Neural progenitor cell (in vitro differentiated cells): ENCODE results near the gene TNF. TPM values are rescaled to one million over a fixed set of nuclear protein-coding genes. Genes with fewer than 3 reads are reported as not detected.

Experiments used
- DNase-seq: peaks from one replicate; pipeline ENCODE4 v3.0.0-alpha.2; 2016; ENCODE audit warnings: low spot score
- H2AFZ ChIP-seq: fragments of 200-600 bp; sonication (generic); replicated peaks from 2 replicates; pipeline ENCODE4 v1.6.1; 2016; ENCODE audit warnings: antibody characterized with exemption
- H3F3A ChIP-seq: fragments of 200-600 bp; sonication (generic); 2 replicates; pipeline ENCODE4 v1.6.1; 2016; ENCODE audit warnings: antibody characterized with exemption, low read depth
- H3K27ac ChIP-seq: fragments of 200-600 bp; sonication (generic); 2 replicates; pipeline ENCODE4 v1.5.1; 2016; ENCODE audit warnings: mild to moderate bottlenecking
- H3K27me3 ChIP-seq: fragments of 200-600 bp; sonication (generic); 2 replicates; pipeline ENCODE4 v1.6.1; 2016; ENCODE audit warnings: mild to moderate bottlenecking, moderate library complexity
- H3K36me3 ChIP-seq: fragments of 200-600 bp; sonication (generic); 2 replicates; pipeline ENCODE4 v1.5.1; 2016
- H3K4me1 ChIP-seq: fragments of 200-600 bp; sonication (generic); 2 replicates; pipeline ENCODE4 v1.6.1; 2016; ENCODE audit warnings: mixed run types
- H3K4me2 ChIP-seq: fragments of 200-600 bp; sonication (generic); 2 replicates; pipeline ENCODE4 v1.6.1; 2016
- H3K4me3 ChIP-seq: fragments of 200-600 bp; sonication (generic); 2 replicates; pipeline ENCODE4 v1.5.1; 2016
- H3K79me2 ChIP-seq: fragments of 200-600 bp; sonication (generic); 2 replicates; pipeline ENCODE4 v1.6.1; 2016; ENCODE audit warnings: low read depth
- H3K9ac ChIP-seq: fragments of 200-600 bp; sonication (generic); 2 replicates; pipeline ENCODE4 v1.6.1; 2016
- H3K9me3 ChIP-seq: fragments of 200-600 bp; sonication (generic); 2 replicates; pipeline ENCODE4 v1.5.1; 2016; ENCODE audit warnings: low read depth
- H4K20me1 ChIP-seq: fragments of 200-600 bp; sonication (generic); 2 replicates; pipeline ENCODE4 v1.6.1; 2016; ENCODE audit warnings: low read depth
- H3K27ac Mint-ChIP-seq: 3 replicates; pipeline ENCODE4 v1.8.0; 2021; ENCODE audit warnings: mixed read lengths
- H3K27me3 Mint-ChIP-seq: 2 replicates; pipeline ENCODE4 v1.8.0; 2022; ENCODE audit warnings: low read depth, mild to moderate bottlenecking, inconsistent platforms, moderate library complexity, mixed read lengths; ENCODE audit not compliant: insufficient read depth
- H3K36me3 Mint-ChIP-seq: 3 replicates; pipeline ENCODE4 v1.8.0; 2021; ENCODE audit warnings: mixed read lengths
- H3K4me1 Mint-ChIP-seq: 3 replicates; pipeline ENCODE4 v1.8.0; 2021; ENCODE audit warnings: mixed read lengths
- H3K4me3 Mint-ChIP-seq: 3 replicates; pipeline ENCODE4 v1.8.0; 2021; ENCODE audit warnings: mild to moderate bottlenecking, moderate library complexity, mixed read lengths
- H3K9me3 Mint-ChIP-seq: 3 replicates; pipeline ENCODE4 v1.8.0; 2020; ENCODE audit warnings: mixed read lengths
- CTCF ChIP-seq: fragments of 200-600 bp; sonication (generic); IDR thresholded peaks from 2 replicates; pipeline ENCODE4 v1.5.1; 2017; ENCODE audit warnings: antibody characterized with exemption, mild to moderate bottlenecking
- EZH2 ChIP-seq: fragments of 200-600 bp; sonication (generic); IDR thresholded peaks from 2 replicates; pipeline ENCODE4 v1.6.1; 2017; ENCODE audit warnings: antibody characterized with exemption, mild to moderate bottlenecking, moderate library complexity
- EZH2phosphoT487 ChIP-seq: fragments of 200-600 bp; sonication (generic); IDR thresholded peaks from 2 replicates; pipeline ENCODE4 v1.6.1; 2017; ENCODE audit warnings: antibody characterized with exemption
- total RNA-seq: library from RNA; depleted of rRNA; stranded (reverse); fragments of >200 nt; gene quantifications from 2 replicates; pipeline ENCODE4 v1.2.3, GENCODE V29; 2015; ENCODE audit warnings: low replicate concordance

TNF gene
- total RNA-seq, 1 donor from 2014 or later = not detected

GRCh38 chr6:31528821-31529328, 46.5 kb upstream of the TNF start, which contains the start of gene MCCD1:
TSS of gene MCCD1 (plus strand) at chr6:31528962. CDS start at chr6:31529015, 53 bp downstream.
- Histone ChIP-seq H3K4me1 (no peaks in the 10 kb centered on the region), H3K4me2 (no peak within 1 kb of the TSS), H3K4me3 (no peak within 1 kb of the TSS), H3K79me2 (peaks cover 16% of the 10 kb centered on the region), H3K27ac (peak within 1 kb of the TSS; percentile 74), H3K9me3 (no peaks in the 10 kb centered on the region), H4K20me1 (peaks cover 56% of the 10 kb centered on the region), H3K27me3 (no peaks in the 10 kb centered on the region), H3K36me3 (peaks cover 10% of the 10 kb centered on the region), H3F3A (peaks cover 56% of the 10 kb centered on the region), H3K9ac (no peak within 1 kb of the TSS), H2AFZ (no peak within 1 kb of the TSS)
- Mint-ChIP-seq H3K4me3 (peak within 1 kb of the TSS; percentile 39), H3K36me3 (peaks cover 33% of the 10 kb centered on the region), H3K27me3 (peaks cover 6% of the 10 kb centered on the region), H3K4me1 (peaks cover 6% of the 10 kb centered on the region), H3K9me3 (no peaks in the 10 kb centered on the region), H3K27ac (peak within 1 kb of the TSS; percentile 53)
- TF ChIP-seq CTCF = no peak
- TF ChIP-seq EZH2 = no peak
- no peak for TF ChIP-seq EZH2phosphoT487
- no peak for DNase-seq

- Histone ChIP-seq H3K36me3 (peaks cover 10% of the 10 kb centered on the region), H3K9me3 (no peaks in the 10 kb centered on the region), H3K27ac (peak overlapping the region; percentile 74), H3K27me3 (no peaks in the 10 kb centered on the region), H4K20me1 (peaks cover 63% of the 10 kb centered on the region), H3K4me2 (no peak overlapping the region), H3K4me1 (no peaks in the 10 kb centered on the region), H3K9ac (no peak overlapping the region), H3F3A (peaks cover 63% of the 10 kb centered on the region), H3K4me3 (no peak overlapping the region), H3K79me2 (peaks cover 23% of the 10 kb centered on the region), H2AFZ (no peak overlapping the region)
- Mint-ChIP-seq H3K27ac (no peak overlapping the region), H3K4me1 (peaks cover 6% of the 10 kb centered on the region), H3K4me3 (no peak overlapping the region), H3K9me3 (no peaks in the 10 kb centered on the region), H3K27me3 (peaks cover 6% of the 10 kb centered on the region), H3K36me3 (peaks cover 36% of the 10 kb centered on the region)
- DNase-seq = no peak
- no peak for TF ChIP-seq CTCF
- TF ChIP-seq EZH2 = no peak
- no peak for TF ChIP-seq EZH2phosphoT487
Measured at GRCh38 chr6:31529329-31530150, 45.8 kb upstream of the TNF start.

GRCh38 chr6:31530659-31531058, 44.7 kb upstream of the TNF start:
- no peak for TF ChIP-seq CTCF
- no peak for TF ChIP-seq EZH2phosphoT487
- no peak for TF ChIP-seq EZH2
- no peak overlapping the region for H3K4me3 ChIP-seq
- H3K27ac ChIP-seq = no peak overlapping the region
- H3K4me2 ChIP-seq = no peak overlapping the region
- H3K36me3 Mint-ChIP-seq = peaks cover 45% of the 10 kb centered on the region
- H3K27me3 Mint-ChIP-seq = peaks cover 6% of the 10 kb centered on the region
- no peak overlapping the region for H2AFZ ChIP-seq
- peaks cover 6% of the 10 kb centered on the region for H3K4me1 Mint-ChIP-seq
- no peak overlapping the region for H3K4me3 Mint-ChIP-seq
- peaks cover 20% of the 10 kb centered on the region for H3K36me3 ChIP-seq
- no peaks in the 10 kb centered on the region for H3K27me3 ChIP-seq
- H3K9me3 ChIP-seq = no peaks in the 10 kb centered on the region
- peaks cover 34% of the 10 kb centered on the region for H3K79me2 ChIP-seq
- peaks cover 74% of the 10 kb centered on the region for H3F3A ChIP-seq
- peaks cover 74% of the 10 kb centered on the region for H4K20me1 ChIP-seq
- no peak for DNase-seq
- H3K9ac ChIP-seq = no peak overlapping the region
- no peaks in the 10 kb centered on the region for H3K4me1 ChIP-seq
- H3K27ac Mint-ChIP-seq = no peak overlapping the region
- H3K9me3 Mint-ChIP-seq = no peaks in the 10 kb centered on the region
